HepG2 (cell line): ENCODE measurements around the gene LYRM4. TPM values are rescaled to one million over a fixed set of nuclear protein-coding genes. Genes with fewer than 3 reads are reported as not detected.

Source experiments
- ATAC-seq: fragments of 200-7000 bp; cut with Tn5 transposase; 3 replicates; pipeline ENCODE4 v1.9.1; 2020; ENCODE audit warnings: mild to moderate bottlenecking, moderate library complexity
- BruUV-seq: library from RNA; stranded (reverse); fragments of 400-500 nt; replicated peaks from 2 replicates; lab custom pipeline; 2021; lab: Mats Ljungman, UMichigan
- CTCF ChIA-PET: fragments of 300-600 bp; formaldehyde crosslinking; extraction: SDS; loops from one replicate; lab custom pipeline; 2021; ENCODE audit warnings: low total read pairs, inconsistent platforms, low intra/inter-chr PET ratio; lab: Yijun Ruan, JAX
- POLR2A ChIA-PET: fragments of 350-600 bp; sonication (Branson Sonifier 250); formaldehyde crosslinking; loops from one replicate; lab custom pipeline; 2020; ENCODE audit warnings: antibody characterized with exemption, inconsistent platforms; lab: Yijun Ruan, JAX
- DNase-seq: peaks from one replicate; pipeline ENCODE4 v3.0.0-alpha.2; 2015; ENCODE audit warnings: low spot score
- FAIRE-seq: peaks from 3 replicates; lab custom pipeline; 2011; peaks lifted over from hg19 to GRCh38; lab: Jason Lieb, UNC
- H2AFZ ChIP-seq: one replicate; pipeline ENCODE4 v1.6.1; 2011; ENCODE audit warnings: low read length, inconsistent platforms
- H3K27ac ChIP-seq: fragments of 300-600 bp; 3 replicates; pipeline ENCODE4 v1.8.0; 2011; ENCODE audit warnings: mixed run types, mild to moderate bottlenecking, mixed read lengths, low read length, inconsistent platforms; ENCODE audit not compliant: insufficient read depth; ENCODE audit errors: extremely low read length
- H3K27me3 ChIP-seq, 2 experiments: fragments of 200-600 bp in 1 of 2; 2 replicates in 1 of 2; 3 replicates in 1 of 2; pipeline versions ENCODE4 v1.6.0 to v1.8.0; 2011; ENCODE audit warnings: low read length in 2 of 2, mild to moderate bottlenecking in 2 of 2, moderate library complexity in 2 of 2, inconsistent platforms in 1 of 2; ENCODE audit not compliant: insufficient read depth in 2 of 2, control insufficient read depth in 1 of 2
- H3K36me3 ChIP-seq, 2 experiments: fragments of 200-600 bp in 1 of 2; replicated peaks in 1 of 2; 2 replicates in 1 of 2; 3 replicates in 1 of 2; pipeline versions ENCODE4 v1.5.1 to v1.8.0; 2011; ENCODE audit warnings: low read length in 2 of 2, inconsistent platforms in 1 of 2; ENCODE audit not compliant: insufficient read depth in 2 of 2, control insufficient read depth in 1 of 2
- H3K4me1 ChIP-seq: 2 replicates; pipeline ENCODE4 v1.5.1; 2012; ENCODE audit warnings: low read length, inconsistent platforms; ENCODE audit not compliant: insufficient read depth
- H3K4me2 ChIP-seq: 2 replicates; pipeline ENCODE4 v1.6.0; 2011; ENCODE audit warnings: low read depth, low read length, inconsistent platforms
- H3K4me3 ChIP-seq, 3 experiments: fragments of 200-600 bp in 1 of 3; sonication (generic), shearing (Covaris generic) in 1 of 3; replicated peaks in 1 of 3; 2 replicates each; pipeline ENCODE4 v1.5.1; 2011 to 2016; ENCODE audit warnings: low read length in 3 of 3, inconsistent platforms in 2 of 3, low read depth in 2 of 3, mild to moderate bottlenecking in 2 of 3, control low read depth in 1 of 3, mixed read lengths in 1 of 3; ENCODE audit not compliant: insufficient read depth in 1 of 3
- H3K79me2 ChIP-seq: one replicate; pipeline ENCODE4 v1.6.1; 2011; ENCODE audit warnings: low read length, inconsistent platforms; ENCODE audit not compliant: insufficient read depth
- H3K9ac ChIP-seq: 2 replicates; pipeline ENCODE4 v1.6.0; 2011; ENCODE audit warnings: mild to moderate bottlenecking, low read depth, low read length, inconsistent platforms; ENCODE audit not compliant: insufficient read depth
- H3K9me3 ChIP-seq: 2 replicates; pipeline ENCODE4 v1.5.1; 2012; ENCODE audit warnings: mild to moderate bottlenecking, low read length
- H4K20me1 ChIP-seq: 2 replicates; pipeline ENCODE4 v1.6.0; 2011; ENCODE audit warnings: inconsistent platforms, mild to moderate bottlenecking, low read length, moderate library complexity; ENCODE audit not compliant: insufficient read depth
- BRD4 ChIP-seq: sonication (generic); formaldehyde crosslinking; IDR thresholded peaks from 2 replicates; pipeline ENCODE4 v1.4.0; 2020; ENCODE audit warnings: missing genetic modification reagents
- CBX2 ChIP-seq, 2 experiments: fragments of 200-600 bp in 1 of 2; sonication (generic); formaldehyde crosslinking in 1 of 2; IDR thresholded peaks; 2 replicates each; pipeline versions ENCODE4 v1.7.0 to v1.8.1; 2018 to 2022; ENCODE audit warnings: low read depth in 2 of 2, low read length in 1 of 2, mild to moderate bottlenecking in 1 of 2, missing genetic modification reagents in 1 of 2
- CHD4 ChIP-seq: fragments of 200-600 bp; sonication (generic); IDR thresholded peaks from 2 replicates; pipeline ENCODE4 v1.7.0; 2017; ENCODE audit warnings: mild to moderate bottlenecking, low read length, borderline replicate concordance
- DZIP1 ChIP-seq: sonication (generic); formaldehyde crosslinking; IDR thresholded peaks from 2 replicates; pipeline ENCODE4 v1.5.0; 2020; ENCODE audit warnings: mild to moderate bottlenecking, missing genetic modification reagents
- HNF4G ChIP-seq, 2 experiments: sonication (generic) in 1 of 2; formaldehyde crosslinking in 1 of 2; IDR thresholded peaks; 2 replicates each; pipeline versions ENCODE4 v1.4.0 to v1.6.1; 2011 to 2020; ENCODE audit warnings: borderline replicate concordance in 2 of 2, low read depth in 2 of 2, mild to moderate bottlenecking in 2 of 2, low read length in 1 of 2, missing genetic modification reagents in 1 of 2, moderate library complexity in 1 of 2
- SP2 ChIP-seq: sonication (generic); formaldehyde crosslinking; IDR thresholded peaks from 2 replicates; pipeline ENCODE4 v1.5.1; 2020; ENCODE audit warnings: mild to moderate bottlenecking, missing genetic modification reagents
- ZBTB38 ChIP-seq: sonication (generic); formaldehyde crosslinking; IDR thresholded peaks from 2 replicates; pipeline ENCODE4 v1.5.1; 2020; ENCODE audit warnings: mild to moderate bottlenecking, missing genetic modification reagents
- ZFP36 ChIP-seq: fragments of 150-350 bp; IDR thresholded peaks from 2 replicates; pipeline ENCODE4 v1.6.1; 2018; ENCODE audit warnings: borderline replicate concordance, low read length, low read depth; ENCODE audit not compliant: partially characterized antibody
- ZFP36L1 ChIP-seq: sonication (generic); formaldehyde crosslinking; IDR thresholded peaks from 2 replicates; pipeline ENCODE4 v1.8.0; 2022; ENCODE audit warnings: mild to moderate bottlenecking, missing genetic modification reagents, moderate library complexity
- ZNF687 ChIP-seq: sonication (generic); formaldehyde crosslinking; IDR thresholded peaks from 2 replicates; pipeline ENCODE4 v1.5.1; 2020; ENCODE audit warnings: mild to moderate bottlenecking, missing genetic modification reagents, moderate library complexity
- ZNF878 ChIP-seq: sonication (generic); formaldehyde crosslinking; IDR thresholded peaks from 2 replicates; pipeline ENCODE4 v1.8.1; 2023; ENCODE audit warnings: mild to moderate bottlenecking, missing genetic modification reagents, moderate library complexity
- ZNF891 ChIP-seq: sonication (generic); formaldehyde crosslinking; IDR thresholded peaks from 2 replicates; pipeline ENCODE4 v1.5.0; 2020; ENCODE audit warnings: mild to moderate bottlenecking, missing genetic modification reagents
- WGBS: methylation state at CpG from one replicate; pipeline ENCODE4 v1.1.6; 2017; ENCODE audit warnings: low lambda C conversion rate; 5-methylcytosine and 5-hydroxymethylcytosine counted together
- in situ Hi-C: cut with HindIII; loops from 2 replicates; pipeline ENCODE4 v1.10.0; 2017; ENCODE audit warnings: low pct_unique_long_range_greater_than_20kb; ENCODE audit not compliant: extremely low pct_ligation_motif_present
- intact Hi-C: fragments of 100-400 bp; cut with micrococcal nuclease; formaldehyde crosslinking; loops from one replicate; pipeline ENCODE4 v1.10.0; 2022; ENCODE audit not compliant: unreplicated experiment
- polyA plus RNA-seq, 8 experiments: library from polyadenylated mRNA; depleted of rRNA in 3 of 8; stranded (reverse) in 7 of 8; unstranded in 1 of 8; fragments of >200 nt; fragmentation: Illumina TruSeq in 4 of 8; extraction: Trizol in 4 of 8; gene quantifications; 2 replicates each; pipeline versions ENCODE4 v1.2.1 to v1.2.3, GENCODE V29; 2011 to 2016; ENCODE audit warnings: low read depth in 4 of 8, missing spikeins in 1 of 8, mixed read lengths in 1 of 8; ENCODE audit not compliant: insufficient read depth in 1 of 8
- total RNA-seq, 5 experiments: library from RNA; depleted of rRNA; stranded (reverse); fragments of >200 nt; fragmentation: Illumina TruSeq; extraction: Trizol; gene quantifications; 2 replicates each; pipeline ENCODE4 v1.2.3, GENCODE V29; 2016; ENCODE audit warnings: low read depth in 1 of 5
- TF ChIP-seq, protein P1 (sequence below): sonication (generic); formaldehyde crosslinking; IDR thresholded peaks from 2 replicates; pipeline ENCODE4 v1.9.0; 2021; ENCODE audit warnings: missing genetic modification reagents, borderline replicate concordance
- TF ChIP-seq, protein P2 (sequence below): sonication (generic); formaldehyde crosslinking; IDR thresholded peaks from 2 replicates; pipeline ENCODE4 v1.5.0; 2020; ENCODE audit warnings: missing genetic modification reagents, mild to moderate bottlenecking, borderline replicate concordance

Gene LYRM4
- total and polyA plus RNA-seq, 2 of the 13 experiments (the other 11 are each of a cell fraction or from before 2014, with no cell fraction given), result 64.6 to 67.5 TPM

- POLR2A ChIA-PET, result no interaction called here
- Histone ChIP-seq H3K27me3 (no peaks in the 10 kb centered on the region), H4K20me1 (no peaks in the 10 kb centered on the region), H3K4me2 (no peak overlapping the region), H3K4me1 (peaks cover 69% of the 10 kb centered on the region)
- TF ChIP-seq ZFP36 (no peak), ZFP36L1 (CRISPR knock-in tag) (no peak), DZIP1 (CRISPR knock-in tag) (no peak), BRD4 (CRISPR knock-in tag) (no peak), ZNF878 (CRISPR knock-in tag) (no peak), CBX2 (IDR thresholded peaks at IDR 0.05; ENCODE audit: low read depth, low read length) (no peak), CBX2 (CRISPR knock-in tag; IDR thresholded peaks at IDR 0.05; ENCODE audit: low read depth) (no peak), ZNF891 (no peak), ZBTB38 (CRISPR knock-in tag) (peak; percentile 46; the same call in 1 of the 2 replicates), HNF4G (IDR thresholded peaks at IDR 0.05; ENCODE audit: borderline replicate concordance, low read depth, low read length) (no peak), HNF4G (CRISPR knock-in tag; IDR thresholded peaks at IDR 0.05; ENCODE audit: borderline replicate concordance, low read depth) (no peak), CHD4 (no peak), ZNF687 (CRISPR knock-in tag) (peak; percentile 24; the same call in 1 of the 2 replicates), SP2 (CRISPR knock-in tag) (no peak)
- TF ChIP-seq, protein P1, sequence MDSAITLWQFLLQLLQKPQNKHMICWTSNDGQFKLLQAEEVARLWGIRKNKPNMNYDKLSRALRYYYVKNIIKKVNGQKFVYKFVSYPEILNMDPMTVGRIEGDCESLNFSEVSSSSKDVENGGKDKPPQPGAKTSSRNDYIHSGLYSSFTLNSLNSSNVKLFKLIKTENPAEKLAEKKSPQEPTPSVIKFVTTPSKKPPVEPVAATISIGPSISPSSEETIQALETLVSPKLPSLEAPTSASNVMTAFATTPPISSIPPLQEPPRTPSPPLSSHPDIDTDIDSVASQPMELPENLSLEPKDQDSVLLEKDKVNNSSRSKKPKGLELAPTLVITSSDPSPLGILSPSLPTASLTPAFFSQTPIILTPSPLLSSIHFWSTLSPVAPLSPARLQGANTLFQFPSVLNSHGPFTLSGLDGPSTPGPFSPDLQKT (CRISPR knock-in tag), result no peak
- TF ChIP-seq, protein P2, sequence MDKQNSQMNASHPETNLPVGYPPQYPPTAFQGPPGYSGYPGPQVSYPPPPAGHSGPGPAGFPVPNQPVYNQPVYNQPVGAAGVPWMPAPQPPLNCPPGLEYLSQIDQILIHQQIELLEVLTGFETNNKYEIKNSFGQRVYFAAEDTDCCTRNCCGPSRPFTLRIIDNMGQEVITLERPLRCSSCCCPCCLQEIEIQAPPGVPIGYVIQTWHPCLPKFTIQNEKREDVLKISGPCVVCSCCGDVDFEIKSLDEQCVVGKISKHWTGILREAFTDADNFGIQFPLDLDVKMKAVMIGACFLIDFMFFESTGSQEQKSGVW (CRISPR knock-in tag), result no peak
- TF ChIP-seq, all 625 proteins: peak for 2
- in situ Hi-C loops (no loop called here), intact Hi-C loops (no loop called here)
- H2AFZ ChIP-seq, result no peak overlapping the region
- no peak overlapping the region for H3K4me3 ChIP-seq
- peak overlapping the region; percentile 37 for H3K27ac ChIP-seq
- no peaks in the 10 kb centered on the region; a peak in 1 of 5 replicates for H3K36me3 ChIP-seq
- WGBS, result 97% methylated on average over 18 of the region's 18 CpGs
- H3K79me2 ChIP-seq, result no peaks in the 10 kb centered on the region
- DNase-seq, result no peak
- CTCF ChIA-PET, result interaction anchor here (1.4 kb wide), 1 partner anchor 65 kb away, joined by 4 read pairs; no protein-coding TSS in a partner anchor
- BruUV-seq, result no TSS peak
- ATAC-seq, result no peak
- no peaks in the 10 kb centered on the region for H3K9me3 ChIP-seq
- H3K9ac ChIP-seq, result no peak overlapping the region
- no peak for FAIRE-seq
Observed at GRCh38 chr6:5122504-5123112, 138.1 kb downstream of the LYRM4 start.
